GM23338 (cell line): ENCODE results near the gene LPIN1. TPM values are rescaled to one million over a fixed set of nuclear protein-coding genes. Genes with fewer than 3 reads are reported as not detected.

Experiments used
- ATAC-seq: fragments of 200-7000 bp; cut with Tn5 transposase; 3 replicates; pipeline ENCODE4 v1.9.1; 2020
- DNase-seq: peaks from one replicate; pipeline ENCODE4 v3.0.0-alpha.2; 2015; ENCODE audit warnings: low spot score
- H2AFZ ChIP-seq: fragments of 200-600 bp; sonication (generic); 2 replicates; pipeline ENCODE4 v1.8.0; 2016; ENCODE audit warnings: antibody characterized with exemption, mild to moderate bottlenecking, moderate library complexity
- H3F3A ChIP-seq: fragments of 200-600 bp; sonication (generic); replicated peaks from 2 replicates; pipeline ENCODE4 v1.8.0; 2017; ENCODE audit warnings: antibody characterized with exemption, mixed run types, low read depth
- H3K27ac ChIP-seq: fragments of 200-600 bp; sonication (generic); 2 replicates; pipeline ENCODE4 v1.6.1; 2016; ENCODE audit warnings: low read depth
- H3K27me3 ChIP-seq: fragments of 200-600 bp; sonication (generic); 2 replicates; pipeline ENCODE4 v1.8.0; 2016; ENCODE audit warnings: mild to moderate bottlenecking, mixed run types, moderate library complexity; ENCODE audit not compliant: insufficient read depth
- H3K36me3 ChIP-seq: fragments of 200-600 bp; sonication (generic); 2 replicates; pipeline ENCODE4 v1.8.0; 2016; ENCODE audit warnings: mild to moderate bottlenecking; ENCODE audit not compliant: insufficient read depth
- H3K4me1 ChIP-seq: fragments of 200-600 bp; sonication (generic); 2 replicates; pipeline ENCODE4 v1.8.0; 2016; ENCODE audit warnings: mild to moderate bottlenecking, moderate library complexity; ENCODE audit not compliant: insufficient read depth
- H3K4me2 ChIP-seq: fragments of 200-600 bp; sonication (generic); 2 replicates; pipeline ENCODE4 v1.7.1; 2017; ENCODE audit warnings: mixed run types
- H3K4me3 ChIP-seq: fragments of 200-600 bp; sonication (generic); 2 replicates; pipeline ENCODE4 v1.6.1; 2016; ENCODE audit warnings: mixed run types
- H3K79me2 ChIP-seq: fragments of 200-600 bp; sonication (generic); replicated peaks from 2 replicates; pipeline ENCODE4 v1.8.0; 2017; ENCODE audit warnings: mild to moderate bottlenecking; ENCODE audit not compliant: insufficient read depth
- H3K9me2 ChIP-seq: fragments of 200-600 bp; sonication (generic); 2 replicates; pipeline ENCODE4 v1.8.0; 2017; ENCODE audit not compliant: insufficient read depth
- H4K20me1 ChIP-seq: fragments of 200-600 bp; sonication (generic); replicated peaks from 2 replicates; pipeline ENCODE4 v1.8.0; 2017; ENCODE audit warnings: mild to moderate bottlenecking; ENCODE audit not compliant: insufficient read depth
- H3K27ac Mint-ChIP-seq: 2 replicates; pipeline ENCODE4 v1.8.0; 2020; ENCODE audit warnings: inconsistent platforms, mild to moderate bottlenecking, moderate library complexity, mixed read lengths
- H3K27me3 Mint-ChIP-seq: 3 replicates; pipeline ENCODE4 v1.8.0; 2022; ENCODE audit warnings: low read depth, mild to moderate bottlenecking, moderate library complexity, mixed read lengths, inconsistent platforms; ENCODE audit not compliant: insufficient read depth, poor library complexity
- H3K36me3 Mint-ChIP-seq: 3 replicates; pipeline ENCODE4 v1.8.0; 2021; ENCODE audit warnings: low read depth, mild to moderate bottlenecking, inconsistent platforms, moderate library complexity, mixed read lengths
- H3K4me1 Mint-ChIP-seq: 3 replicates; pipeline ENCODE4 v1.8.0; 2020; ENCODE audit warnings: mild to moderate bottlenecking, inconsistent platforms, mixed read lengths
- H3K4me3 Mint-ChIP-seq: 3 replicates; pipeline ENCODE4 v1.8.0; 2021; ENCODE audit warnings: moderate library complexity, mild to moderate bottlenecking, inconsistent platforms, mixed read lengths
- H3K9me3 Mint-ChIP-seq: 3 replicates; pipeline ENCODE4 v1.8.0; 2020; ENCODE audit warnings: moderate library complexity, mild to moderate bottlenecking, inconsistent platforms, mixed read lengths
- EZH2 ChIP-seq: fragments of 200-600 bp; sonication (generic); IDR thresholded peaks from one replicate; pipeline ENCODE4 v1.8.0; 2017; ENCODE audit warnings: antibody characterized with exemption, mild to moderate bottlenecking, low read depth; ENCODE audit not compliant: unreplicated experiment
- JUNB ChIP-seq: IDR thresholded peaks from one replicate; pipeline ENCODE4 v1.6.1; 2016; ENCODE audit warnings: antibody characterized with exemption; ENCODE audit not compliant: unreplicated experiment
- NANOG ChIP-seq: IDR thresholded peaks from 2 replicates; pipeline ENCODE4 v1.6.1; 2016; ENCODE audit warnings: antibody characterized with exemption, borderline replicate concordance
- POLR2AphosphoS5 ChIP-seq: IDR thresholded peaks from 2 replicates; pipeline ENCODE4 v1.6.1; 2016; ENCODE audit warnings: antibody characterized with exemption, low read depth
- ZNF331 ChIP-seq: fragments of 250-450 bp; sonication (Bioruptor Pico); IDR thresholded peaks from 2 replicates; pipeline ENCODE4 v1.5.0; 2020; ENCODE audit warnings: low read depth, mild to moderate bottlenecking, moderate library complexity
- polyA plus RNA-seq: library from polyadenylated mRNA; unstranded; fragments of >200 nt; fragmentation: Nextera tagmentation; extraction: Ambion mirVana; gene quantifications from 2 replicates; pipeline ENCODE4 v1.2.1, GENCODE V29; 2016
- total RNA-seq: library from RNA; depleted of rRNA; stranded (reverse); fragments of >200 nt; shearing (Covaris generic); gene quantifications from 2 replicates; pipeline ENCODE4 v1.2.3, GENCODE V29; 2014
- TF ChIP-seq, protein P1 (sequence below): IDR thresholded peaks from one replicate; pipeline ENCODE4 v1.6.1; 2018; ENCODE audit warnings: antibody characterized with exemption; ENCODE audit not compliant: unreplicated experiment
- TF ChIP-seq, protein P2 (sequence below): IDR thresholded peaks from 2 replicates; pipeline ENCODE4 v1.6.1; 2016; ENCODE audit warnings: antibody characterized with exemption
- TF ChIP-seq, protein P3 (sequence below): fragments of 250-450 bp; sonication (Bioruptor Pico); IDR thresholded peaks from 2 replicates; pipeline ENCODE4 v1.5.0; 2020; ENCODE audit warnings: mild to moderate bottlenecking, moderate library complexity
- TF ChIP-seq, protein P4 (sequence below), 2 experiments: fragments of 200-600 bp in 1 of 2; sonication (generic) in 1 of 2; conservative IDR thresholded peaks; 2 replicates each; pipeline versions ENCODE4 v1.5.1 to v1.6.1; 2016 to 2017; ENCODE audit warnings: antibody characterized with exemption in 2 of 2, low read depth in 2 of 2, mild to moderate bottlenecking in 2 of 2, moderate library complexity in 1 of 2

The LPIN1 gene
- total and polyA plus RNA-seq, 2 experiments from 2014 or later, result 4.4 to 9.5 TPM

DNA sequence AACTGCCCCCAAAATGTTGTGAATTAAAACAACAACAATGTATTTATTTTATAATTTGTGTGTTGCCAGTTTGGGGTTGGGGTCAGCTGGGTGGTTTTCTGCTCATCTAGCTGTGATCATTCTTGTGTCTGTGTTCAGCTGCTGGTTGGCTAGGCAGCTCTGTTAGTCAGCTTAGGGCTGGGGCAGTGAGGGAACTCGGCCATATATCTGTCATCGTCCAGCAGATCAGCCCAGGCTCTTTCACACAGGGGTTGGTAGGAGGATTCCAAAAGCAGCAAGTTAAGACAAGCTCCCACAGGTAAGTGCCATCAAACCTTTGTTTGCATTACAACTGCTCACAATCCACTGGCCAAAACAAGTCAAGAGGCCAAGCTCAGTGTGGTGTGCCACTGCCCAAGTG, 121.5 kb downstream of the LPIN1 start:
- no peaks in the 10 kb centered on the region for H3K27me3 ChIP-seq
- no peaks in the 10 kb centered on the region for H4K20me1 ChIP-seq
- no peaks in the 10 kb centered on the region for H3K36me3 ChIP-seq
- ATAC-seq (no peak), DNase-seq (no peak)
- H3K9me2 ChIP-seq, result no peaks in the 10 kb centered on the region
- no peak overlapping the region for H3K4me3 ChIP-seq
- peaks cover 6% of the 10 kb centered on the region for H3K4me1 ChIP-seq
- peaks cover 28% of the 10 kb centered on the region for H3K4me1 Mint-ChIP-seq
- no peaks in the 10 kb centered on the region for H3K79me2 ChIP-seq
- no peak overlapping the region for H3K27ac Mint-ChIP-seq
- peaks cover 4% of the 10 kb centered on the region for H3K27me3 Mint-ChIP-seq
- no peaks in the 10 kb centered on the region for H3F3A ChIP-seq
- no peak overlapping the region for H3K4me2 ChIP-seq
- H3K9me3 Mint-ChIP-seq, result no peaks in the 10 kb centered on the region; the same call in 2 of the 3 replicates
- TF ChIP-seq ZNF331 (peak; percentile 91), POLR2AphosphoS5 (no peak), JUNB (no peak)
- H3K36me3 Mint-ChIP-seq, result no peaks in the 10 kb centered on the region
- H3K4me3 Mint-ChIP-seq, result no peak overlapping the region
- H2AFZ ChIP-seq, result no peak overlapping the region
- H3K27ac ChIP-seq, result no peak overlapping the region

DNA sequence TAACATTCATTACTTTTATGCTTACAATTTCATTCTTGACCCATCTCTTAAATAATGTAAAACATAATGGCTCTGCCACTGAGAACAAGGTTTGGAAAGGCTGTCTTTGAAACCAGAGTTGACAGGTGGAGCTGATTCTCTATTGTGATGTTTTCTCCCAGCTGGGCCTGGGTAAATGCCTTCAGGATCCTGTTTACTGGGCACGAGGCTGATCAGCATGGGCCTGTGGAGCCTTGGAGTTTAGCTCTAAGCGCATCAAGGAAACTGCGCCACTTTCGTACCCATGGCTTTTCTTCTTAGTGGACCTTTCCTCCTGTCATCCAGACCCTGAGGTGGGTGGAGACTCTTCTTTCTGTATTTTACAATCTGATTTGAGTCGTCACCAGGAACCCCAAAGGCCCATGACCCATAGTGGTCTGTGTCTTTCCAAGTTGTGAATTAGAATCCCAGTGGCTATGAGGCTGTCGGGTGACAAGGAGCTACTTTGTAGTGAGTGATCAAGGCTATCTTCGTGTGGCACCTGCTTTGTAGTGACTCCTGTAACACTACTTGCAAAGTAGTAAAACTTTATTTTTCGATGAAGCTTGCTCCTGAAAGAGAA, 123.1 kb downstream of the LPIN1 start:
- no peak for DNase-seq
- no peak overlapping the region for H3K4me3 Mint-ChIP-seq
- H3K27me3 Mint-ChIP-seq, result peaks cover 2% of the 10 kb centered on the region
- no peaks in the 10 kb centered on the region for H3K36me3 Mint-ChIP-seq
- Histone ChIP-seq H3K9me2 (no peaks in the 10 kb centered on the region), H4K20me1 (no peaks in the 10 kb centered on the region), H3F3A (no peaks in the 10 kb centered on the region), H3K4me3 (no peak overlapping the region), H2AFZ (peak overlapping the region; percentile 64; the same call in 1 of the 2 replicates), H3K4me2 (no peak overlapping the region), H3K27me3 (no peaks in the 10 kb centered on the region), H3K36me3 (no peaks in the 10 kb centered on the region), H3K4me1 (no peaks in the 10 kb centered on the region; the same call in 1 of the 2 replicates), H3K27ac (no peak overlapping the region), H3K79me2 (no peaks in the 10 kb centered on the region)
- no peaks in the 10 kb centered on the region; the same call in 1 of the 3 replicates for H3K9me3 Mint-ChIP-seq
- no peak overlapping the region for H3K27ac Mint-ChIP-seq
- peaks cover 19% of the 10 kb centered on the region for H3K4me1 Mint-ChIP-seq
- no peak; the same call in 2 of the 3 replicates for ATAC-seq
- TF ChIP-seq, protein P1, sequence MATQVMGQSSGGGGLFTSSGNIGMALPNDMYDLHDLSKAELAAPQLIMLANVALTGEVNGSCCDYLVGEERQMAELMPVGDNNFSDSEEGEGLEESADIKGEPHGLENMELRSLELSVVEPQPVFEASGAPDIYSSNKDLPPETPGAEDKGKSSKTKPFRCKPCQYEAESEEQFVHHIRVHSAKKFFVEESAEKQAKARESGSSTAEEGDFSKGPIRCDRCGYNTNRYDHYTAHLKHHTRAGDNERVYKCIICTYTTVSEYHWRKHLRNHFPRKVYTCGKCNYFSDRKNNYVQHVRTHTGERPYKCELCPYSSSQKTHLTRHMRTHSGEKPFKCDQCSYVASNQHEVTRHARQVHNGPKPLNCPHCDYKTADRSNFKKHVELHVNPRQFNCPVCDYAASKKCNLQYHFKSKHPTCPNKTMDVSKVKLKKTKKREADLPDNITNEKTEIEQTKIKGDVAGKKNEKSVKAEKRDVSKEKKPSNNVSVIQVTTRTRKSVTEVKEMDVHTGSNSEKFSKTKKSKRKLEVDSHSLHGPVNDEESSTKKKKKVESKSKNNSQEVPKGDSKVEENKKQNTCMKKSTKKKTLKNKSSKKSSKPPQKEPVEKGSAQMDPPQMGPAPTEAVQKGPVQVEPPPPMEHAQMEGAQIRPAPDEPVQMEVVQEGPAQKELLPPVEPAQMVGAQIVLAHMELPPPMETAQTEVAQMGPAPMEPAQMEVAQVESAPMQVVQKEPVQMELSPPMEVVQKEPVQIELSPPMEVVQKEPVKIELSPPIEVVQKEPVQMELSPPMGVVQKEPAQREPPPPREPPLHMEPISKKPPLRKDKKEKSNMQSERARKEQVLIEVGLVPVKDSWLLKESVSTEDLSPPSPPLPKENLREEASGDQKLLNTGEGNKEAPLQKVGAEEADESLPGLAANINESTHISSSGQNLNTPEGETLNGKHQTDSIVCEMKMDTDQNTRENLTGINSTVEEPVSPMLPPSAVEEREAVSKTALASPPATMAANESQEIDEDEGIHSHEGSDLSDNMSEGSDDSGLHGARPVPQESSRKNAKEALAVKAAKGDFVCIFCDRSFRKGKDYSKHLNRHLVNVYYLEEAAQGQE, result no peak
- TF ChIP-seq, protein P2, sequence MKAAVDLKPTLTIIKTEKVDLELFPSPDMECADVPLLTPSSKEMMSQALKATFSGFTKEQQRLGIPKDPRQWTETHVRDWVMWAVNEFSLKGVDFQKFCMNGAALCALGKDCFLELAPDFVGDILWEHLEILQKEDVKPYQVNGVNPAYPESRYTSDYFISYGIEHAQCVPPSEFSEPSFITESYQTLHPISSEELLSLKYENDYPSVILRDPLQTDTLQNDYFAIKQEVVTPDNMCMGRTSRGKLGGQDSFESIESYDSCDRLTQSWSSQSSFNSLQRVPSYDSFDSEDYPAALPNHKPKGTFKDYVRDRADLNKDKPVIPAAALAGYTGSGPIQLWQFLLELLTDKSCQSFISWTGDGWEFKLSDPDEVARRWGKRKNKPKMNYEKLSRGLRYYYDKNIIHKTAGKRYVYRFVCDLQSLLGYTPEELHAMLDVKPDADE, result no peak
- TF ChIP-seq, protein P3, sequence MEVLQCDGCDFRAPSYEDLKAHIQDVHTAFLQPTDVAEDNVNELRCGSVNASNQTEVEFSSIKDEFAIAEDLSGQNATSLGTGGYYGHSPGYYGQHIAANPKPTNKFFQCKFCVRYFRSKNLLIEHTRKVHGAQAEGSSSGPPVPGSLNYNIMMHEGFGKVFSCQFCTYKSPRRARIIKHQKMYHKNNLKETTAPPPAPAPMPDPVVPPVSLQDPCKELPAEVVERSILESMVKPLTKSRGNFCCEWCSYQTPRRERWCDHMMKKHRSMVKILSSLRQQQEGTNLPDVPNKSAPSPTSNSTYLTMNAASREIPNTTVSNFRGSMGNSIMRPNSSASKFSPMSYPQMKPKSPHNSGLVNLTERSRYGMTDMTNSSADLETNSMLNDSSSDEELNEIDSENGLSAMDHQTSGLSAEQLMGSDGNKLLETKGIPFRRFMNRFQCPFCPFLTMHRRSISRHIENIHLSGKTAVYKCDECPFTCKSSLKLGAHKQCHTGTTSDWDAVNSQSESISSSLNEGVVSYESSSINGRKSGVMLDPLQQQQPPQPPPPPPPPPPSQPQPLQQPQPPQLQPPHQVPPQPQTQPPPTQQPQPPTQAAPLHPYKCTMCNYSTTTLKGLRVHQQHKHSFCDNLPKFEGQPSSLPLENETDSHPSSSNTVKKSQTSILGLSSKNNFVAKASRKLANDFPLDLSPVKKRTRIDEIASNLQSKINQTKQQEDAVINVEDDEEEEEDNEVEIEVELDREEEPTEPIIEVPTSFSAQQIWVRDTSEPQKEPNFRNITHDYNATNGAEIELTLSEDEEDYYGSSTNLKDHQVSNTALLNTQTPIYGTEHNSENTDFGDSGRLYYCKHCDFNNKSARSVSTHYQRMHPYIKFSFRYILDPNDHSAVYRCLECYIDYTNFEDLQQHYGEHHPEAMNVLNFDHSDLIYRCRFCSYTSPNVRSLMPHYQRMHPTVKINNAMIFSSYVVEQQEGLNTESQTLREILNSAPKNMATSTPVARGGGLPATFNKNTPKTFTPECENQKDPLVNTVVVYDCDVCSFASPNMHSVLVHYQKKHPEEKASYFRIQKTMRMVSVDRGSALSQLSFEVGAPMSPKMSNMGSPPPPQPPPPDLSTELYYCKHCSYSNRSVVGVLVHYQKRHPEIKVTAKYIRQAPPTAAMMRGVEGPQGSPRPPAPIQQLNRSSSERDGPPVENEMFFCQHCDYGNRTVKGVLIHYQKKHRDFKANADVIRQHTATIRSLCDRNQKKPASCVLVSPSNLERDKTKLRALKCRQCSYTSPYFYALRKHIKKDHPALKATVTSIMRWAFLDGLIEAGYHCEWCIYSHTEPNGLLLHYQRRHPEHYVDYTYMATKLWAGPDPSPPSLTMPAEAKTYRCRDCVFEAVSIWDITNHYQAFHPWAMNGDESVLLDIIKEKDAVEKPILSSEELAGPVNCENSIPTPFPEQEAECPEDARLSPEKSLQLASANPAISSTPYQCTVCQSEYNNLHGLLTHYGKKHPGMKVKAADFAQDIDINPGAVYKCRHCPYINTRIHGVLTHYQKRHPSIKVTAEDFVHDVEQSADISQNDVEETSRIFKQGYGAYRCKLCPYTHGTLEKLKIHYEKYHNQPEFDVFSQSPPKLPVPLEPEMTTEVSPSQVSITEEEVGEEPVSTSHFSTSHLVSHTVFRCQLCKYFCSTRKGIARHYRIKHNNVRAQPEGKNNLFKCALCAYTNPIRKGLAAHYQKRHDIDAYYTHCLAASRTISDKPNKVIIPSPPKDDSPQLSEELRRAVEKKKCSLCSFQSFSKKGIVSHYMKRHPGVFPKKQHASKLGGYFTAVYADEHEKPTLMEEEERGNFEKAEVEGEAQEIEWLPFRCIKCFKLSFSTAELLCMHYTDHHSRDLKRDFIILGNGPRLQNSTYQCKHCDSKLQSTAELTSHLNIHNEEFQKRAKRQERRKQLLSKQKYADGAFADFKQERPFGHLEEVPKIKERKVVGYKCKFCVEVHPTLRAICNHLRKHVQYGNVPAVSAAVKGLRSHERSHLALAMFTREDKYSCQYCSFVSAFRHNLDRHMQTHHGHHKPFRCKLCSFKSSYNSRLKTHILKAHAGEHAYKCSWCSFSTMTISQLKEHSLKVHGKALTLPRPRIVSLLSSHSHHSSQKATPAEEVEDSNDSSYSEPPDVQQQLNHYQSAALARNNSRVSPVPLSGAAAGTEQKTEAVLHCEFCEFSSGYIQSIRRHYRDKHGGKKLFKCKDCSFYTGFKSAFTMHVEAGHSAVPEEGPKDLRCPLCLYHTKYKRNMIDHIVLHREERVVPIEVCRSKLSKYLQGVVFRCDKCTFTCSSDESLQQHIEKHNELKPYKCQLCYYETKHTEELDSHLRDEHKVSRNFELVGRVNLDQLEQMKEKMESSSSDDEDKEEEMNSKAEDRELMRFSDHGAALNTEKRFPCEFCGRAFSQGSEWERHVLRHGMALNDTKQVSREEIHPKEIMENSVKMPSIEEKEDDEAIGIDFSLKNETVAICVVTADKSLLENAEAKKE (CRISPR knock-in tag), result no peak
- TF ChIP-seq, protein P4, sequence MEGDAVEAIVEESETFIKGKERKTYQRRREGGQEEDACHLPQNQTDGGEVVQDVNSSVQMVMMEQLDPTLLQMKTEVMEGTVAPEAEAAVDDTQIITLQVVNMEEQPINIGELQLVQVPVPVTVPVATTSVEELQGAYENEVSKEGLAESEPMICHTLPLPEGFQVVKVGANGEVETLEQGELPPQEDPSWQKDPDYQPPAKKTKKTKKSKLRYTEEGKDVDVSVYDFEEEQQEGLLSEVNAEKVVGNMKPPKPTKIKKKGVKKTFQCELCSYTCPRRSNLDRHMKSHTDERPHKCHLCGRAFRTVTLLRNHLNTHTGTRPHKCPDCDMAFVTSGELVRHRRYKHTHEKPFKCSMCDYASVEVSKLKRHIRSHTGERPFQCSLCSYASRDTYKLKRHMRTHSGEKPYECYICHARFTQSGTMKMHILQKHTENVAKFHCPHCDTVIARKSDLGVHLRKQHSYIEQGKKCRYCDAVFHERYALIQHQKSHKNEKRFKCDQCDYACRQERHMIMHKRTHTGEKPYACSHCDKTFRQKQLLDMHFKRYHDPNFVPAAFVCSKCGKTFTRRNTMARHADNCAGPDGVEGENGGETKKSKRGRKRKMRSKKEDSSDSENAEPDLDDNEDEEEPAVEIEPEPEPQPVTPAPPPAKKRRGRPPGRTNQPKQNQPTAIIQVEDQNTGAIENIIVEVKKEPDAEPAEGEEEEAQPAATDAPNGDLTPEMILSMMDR (conservative IDR thresholded peaks at IDR 0.05; ENCODE audit: low read depth in 2 of 2), result no peak
- TF ChIP-seq POLR2AphosphoS5, result no peak
- no peak for TF ChIP-seq EZH2
- TF ChIP-seq NANOG, result no peak
